ENCODE data around the gene CSF3. TPM values are rescaled to one million over a fixed set of nuclear protein-coding genes. Genes with fewer than 3 reads are reported as not detected.
A peak's percentile ranks its signal among the peaks of the same experiment; 100 is the strongest.

Gene CSF3
- total and polyA plus RNA-seq, 2 donors (not counting 1 experiment from before 2014, with no cell fraction given) = not detected

DNA sequence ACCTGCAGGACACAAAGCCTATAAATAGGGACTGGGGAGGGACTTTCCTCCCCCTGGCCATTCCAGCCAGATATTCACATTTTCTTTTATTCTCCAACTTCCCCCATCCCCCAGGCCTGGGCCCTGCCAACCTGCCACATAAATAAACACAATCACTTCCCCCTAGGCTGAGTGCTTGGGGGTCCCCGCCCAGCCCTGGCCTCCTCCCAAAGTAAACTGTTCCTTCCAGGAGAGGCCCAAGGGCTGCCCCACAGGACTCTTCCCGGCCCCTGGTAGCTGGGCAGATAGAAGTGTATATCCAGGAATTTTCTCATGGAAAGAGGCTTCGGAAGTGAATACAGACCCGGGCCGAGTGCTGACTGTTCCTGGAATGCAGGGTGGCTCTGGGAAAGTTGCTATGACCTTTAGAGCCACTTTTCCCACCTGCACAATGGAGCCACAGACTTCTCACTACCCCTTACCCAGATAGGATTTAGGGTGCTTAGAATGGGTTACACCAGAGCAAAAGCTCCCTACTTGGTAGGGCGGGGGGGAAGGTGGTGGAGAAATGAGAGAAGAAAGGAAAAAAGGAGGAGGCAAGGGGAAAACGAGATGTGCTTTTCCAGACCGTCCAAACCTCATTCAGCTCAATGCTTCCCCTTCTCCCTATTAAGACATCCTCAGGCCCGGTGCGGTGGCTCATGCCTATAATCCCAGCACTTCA is 8.5 kb downstream of the CSF3 start:
- no peaks in the 10 kb centered on the region for H3K9me3 ChIP-seq (ENCODE audit: control insufficient read depth, insufficient read depth, low read depth, low read length)
- no peaks in the 10 kb centered on the region for H3K79me2 ChIP-seq (ENCODE audit: control insufficient read depth, insufficient read depth, low read length)
- DNase-seq (ENCODE audit: low read depth in 2 of 2) = peak in 1 of 2 donors; percentile 61
- H4K20me1 ChIP-seq (ENCODE audit: control insufficient read depth, extremely low read depth, insufficient read depth, low read length) = no peaks in the 10 kb centered on the region
- no peak overlapping the region for H3K9ac ChIP-seq (ENCODE audit: insufficient read depth, low read length)
- H3K4me3 ChIP-seq (replicated peaks in 1 of 4; ENCODE audit: control extremely low read depth in 1 of 4, insufficient read depth in 1 of 4, low read depth in 3 of 4, low read length in 4 of 4) = no peak overlapping the region
- no peak overlapping the region for H3K27ac ChIP-seq (ENCODE audit: insufficient read depth, low read length)
- no peaks in the 10 kb centered on the region for H3K27me3 ChIP-seq (ENCODE audit: control insufficient read depth, insufficient read depth, low read length)
- peaks cover 23% of the 10 kb centered on the region for H3K36me3 ChIP-seq (ENCODE audit: control insufficient read depth, insufficient read depth, low read length)
- peaks cover 26% of the 10 kb centered on the region for H3K4me1 ChIP-seq (ENCODE audit: control insufficient read depth, extremely low read depth, insufficient read depth, low read length)
- H3K4me2 ChIP-seq (ENCODE audit: extremely low read depth, insufficient read depth, low read length) = peak overlapping the region; percentile 15
- TF ChIP-seq CTCF (conservative IDR thresholded peaks at IDR 0.05 in 1 of 2, IDR thresholded peaks at IDR 0.05 in 1 of 2; ENCODE audit: low read depth in 1 of 2, low read length in 2 of 2) = no peak
- TF ChIP-seq EZH2 (IDR thresholded peaks at IDR 0.05; ENCODE audit: low read length, missing control alignments) = no peak
- no peak overlapping the region for H2AFZ ChIP-seq (ENCODE audit: low read length)

DNA sequence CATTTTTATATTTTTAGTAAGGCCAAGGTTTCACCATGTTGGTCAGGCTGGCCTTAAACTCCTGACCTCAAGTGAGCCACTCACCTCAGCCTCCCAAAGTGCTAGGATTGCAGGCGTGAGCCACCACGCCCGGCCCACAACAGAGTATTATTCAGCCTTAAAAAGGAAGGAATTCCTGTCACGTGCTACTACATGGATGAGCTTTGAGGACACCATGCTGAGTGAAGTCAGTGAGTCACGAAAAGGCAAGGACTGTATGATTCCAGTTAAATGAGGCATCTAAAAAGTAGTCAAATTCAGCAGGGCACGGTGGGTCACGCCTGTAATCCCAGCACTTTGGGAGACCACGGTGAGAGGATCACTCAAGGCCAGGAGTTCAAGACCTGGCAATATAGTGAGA is 9.7 kb downstream of the CSF3 start:
- no peaks in the 10 kb centered on the region for H3K79me2 ChIP-seq (ENCODE audit: control insufficient read depth, insufficient read depth, low read length)
- no peak overlapping the region for H2AFZ ChIP-seq (ENCODE audit: low read length)
- TF ChIP-seq CTCF (conservative IDR thresholded peaks at IDR 0.05 in 1 of 2, IDR thresholded peaks at IDR 0.05 in 1 of 2; ENCODE audit: low read depth in 1 of 2, low read length in 2 of 2) = no peak
- TF ChIP-seq EZH2 (IDR thresholded peaks at IDR 0.05; ENCODE audit: low read length, missing control alignments) = no peak
- no peaks in the 10 kb centered on the region for H4K20me1 ChIP-seq (ENCODE audit: control insufficient read depth, extremely low read depth, insufficient read depth, low read length)
- DNase-seq (ENCODE audit: low read depth in 2 of 2) = peak in 1 of 2 donors; percentile 36
- no peaks in the 10 kb centered on the region for H3K27me3 ChIP-seq (ENCODE audit: control insufficient read depth, insufficient read depth, low read length)
- no peak overlapping the region for H3K9ac ChIP-seq (ENCODE audit: insufficient read depth, low read length)
- no peak overlapping the region for H3K4me2 ChIP-seq (ENCODE audit: extremely low read depth, insufficient read depth, low read length)
- H3K4me1 ChIP-seq (ENCODE audit: control insufficient read depth, extremely low read depth, insufficient read depth, low read length) = peaks cover 19% of the 10 kb centered on the region
- H3K27ac ChIP-seq (ENCODE audit: insufficient read depth, low read length) = no peak overlapping the region
- no peaks in the 10 kb centered on the region for H3K9me3 ChIP-seq (ENCODE audit: control insufficient read depth, insufficient read depth, low read depth, low read length)
- H3K36me3 ChIP-seq (ENCODE audit: control insufficient read depth, insufficient read depth, low read length) = peaks cover 24% of the 10 kb centered on the region
- no peak overlapping the region for H3K4me3 ChIP-seq (replicated peaks in 1 of 4; ENCODE audit: control extremely low read depth in 1 of 4, insufficient read depth in 1 of 4, low read depth in 3 of 4, low read length in 4 of 4)

GRCh38 chr17:40025559-40025958 is 10.3 kb downstream of the CSF3 start:
- no peak overlapping the region for H3K27ac ChIP-seq (ENCODE audit: insufficient read depth, low read length)
- no peaks in the 10 kb centered on the region for H3K27me3 ChIP-seq (ENCODE audit: control insufficient read depth, insufficient read depth, low read length)
- H3K4me1 ChIP-seq (ENCODE audit: control insufficient read depth, extremely low read depth, insufficient read depth, low read length) = peaks cover 18% of the 10 kb centered on the region
- H3K4me3 ChIP-seq (replicated peaks in 1 of 4; ENCODE audit: control extremely low read depth in 1 of 4, insufficient read depth in 1 of 4, low read depth in 3 of 4, low read length in 4 of 4) = no peak overlapping the region
- no peak overlapping the region for H3K4me2 ChIP-seq (ENCODE audit: extremely low read depth, insufficient read depth, low read length)
- no peaks in the 10 kb centered on the region for H3K79me2 ChIP-seq (ENCODE audit: control insufficient read depth, insufficient read depth, low read length)
- H3K36me3 ChIP-seq (ENCODE audit: control insufficient read depth, insufficient read depth, low read length) = peaks cover 21% of the 10 kb centered on the region
- TF ChIP-seq EZH2 (IDR thresholded peaks at IDR 0.05; ENCODE audit: low read length, missing control alignments) (no peak), CTCF (conservative IDR thresholded peaks at IDR 0.05 in 1 of 2, IDR thresholded peaks at IDR 0.05 in 1 of 2; ENCODE audit: low read depth in 1 of 2, low read length in 2 of 2) (no peak)
- no peaks in the 10 kb centered on the region for H3K9me3 ChIP-seq (ENCODE audit: control insufficient read depth, insufficient read depth, low read depth, low read length)
- H3K9ac ChIP-seq (ENCODE audit: insufficient read depth, low read length) = no peak overlapping the region
- H4K20me1 ChIP-seq (ENCODE audit: control insufficient read depth, extremely low read depth, insufficient read depth, low read length) = no peaks in the 10 kb centered on the region
- H2AFZ ChIP-seq (ENCODE audit: low read length) = no peak overlapping the region
- DNase-seq (ENCODE audit: low read depth in 2 of 2) = no peak
